ENCODE data around the gene SFSWAP.
"Not testable (repeated sequence)": the region's sequence is repeated elsewhere in the genome, so short reads cannot be mapped to it uniquely, and the experiment has no call there.

Gene SFSWAP

GRCh38 chr12:131805421-131805820 is 94.5 kb downstream of the SFSWAP start:
- no peak for DNase-seq (ENCODE audit: low read depth in 2 of 3, low spot score in 1 of 3)

- no peak for DNase-seq (ENCODE audit: low read depth in 2 of 3, low spot score in 1 of 3)
Observed at GRCh38 chr12:131806674-131807073, 95.8 kb downstream of the SFSWAP start.

- no peak for DNase-seq (ENCODE audit: low read depth in 2 of 3, low spot score in 1 of 3)
Observed at GRCh38 chr12:131808744-131809371, 98.0 kb downstream of the SFSWAP start.

GRCh38 chr12:131809476-131810254 is 98.8 kb downstream of the SFSWAP start:
- DNase-seq (ENCODE audit: low read depth in 2 of 3, low spot score in 1 of 3): not testable (repeated sequence)

- no peak for DNase-seq (ENCODE audit: low read depth in 2 of 3, low spot score in 1 of 3)
Observed at GRCh38 chr12:131810726-131811125, 99.8 kb downstream of the SFSWAP start.

GRCh38 chr12:131815131-131815530 is 104.2 kb downstream of the SFSWAP start:
- no peak for DNase-seq (ENCODE audit: low read depth in 2 of 3, low spot score in 1 of 3)

- DNase-seq (ENCODE audit: low read depth in 2 of 3, low spot score in 1 of 3): no peak
Observed at GRCh38 chr12:131816495-131816894, 105.6 kb downstream of the SFSWAP start.

GRCh38 chr12:131817241-131817640 is 106.4 kb downstream of the SFSWAP start:
- no peak for DNase-seq (ENCODE audit: low read depth in 2 of 3, low spot score in 1 of 3)

GRCh38 chr12:131818821-131819585 is 108.1 kb downstream of the SFSWAP start:
- no peak for DNase-seq (ENCODE audit: low read depth in 2 of 3, low spot score in 1 of 3)

- DNase-seq (ENCODE audit: low read depth in 2 of 3, low spot score in 1 of 3): no peak
Observed at GRCh38 chr12:131824450-131824849, 113.6 kb downstream of the SFSWAP start.

GRCh38 chr12:131825146-131825892 is 114.4 kb downstream of the SFSWAP start:
- no peak for DNase-seq (ENCODE audit: low read depth in 2 of 3, low spot score in 1 of 3)

- no peak for DNase-seq (ENCODE audit: low read depth in 2 of 3, low spot score in 1 of 3)
Observed at GRCh38 chr12:131826097-131826928, 115.4 kb downstream of the SFSWAP start.

GRCh38 chr12:131827961-131828534 is 117.2 kb downstream of the SFSWAP start, which contains the start of gene MMP17:
MMP17 (plus strand) TSS chr12:131828393; CDS start chr12:131828495, 102 bp downstream.
- peak in 1 of 3 donors; percentile 8 for DNase-seq (ENCODE audit: low read depth in 2 of 3, low spot score in 1 of 3)

GRCh38 chr12:131828671-131829355 is 117.9 kb downstream of the SFSWAP start:
- DNase-seq (ENCODE audit: low read depth in 2 of 3, low spot score in 1 of 3): no peak

- no peak for DNase-seq (ENCODE audit: low read depth in 2 of 3, low spot score in 1 of 3)
Observed at GRCh38 chr12:131829356-131829747, 118.5 kb downstream of the SFSWAP start.

- DNase-seq (ENCODE audit: low read depth in 2 of 3, low spot score in 1 of 3): no peak
Observed at GRCh38 chr12:131829791-131830334, 119.0 kb downstream of the SFSWAP start.

- DNase-seq (ENCODE audit: low read depth in 2 of 3, low spot score in 1 of 3): peak in 1 of 3 donors; percentile 7
Observed at GRCh38 chr12:131830335-131830913, 119.5 kb downstream of the SFSWAP start.

GRCh38 chr12:131830914-131831571 is 120.2 kb downstream of the SFSWAP start:
- peak in 1 of 3 donors; percentile 7 for DNase-seq (ENCODE audit: low read depth in 2 of 3, low spot score in 1 of 3)
